GM23338 (cell line): ENCODE measurements around the gene RAP1GAP2. TPM values are rescaled to one million over a fixed set of nuclear protein-coding genes. Genes with fewer than 3 reads are reported as not detected.

ENCODE experiments used
- ATAC-seq: fragments of 200-7000 bp; cut with Tn5 transposase; 3 replicates; pipeline ENCODE4 v1.9.1; 2020
- DNase-seq: peaks from one replicate; pipeline ENCODE4 v3.0.0-alpha.2; 2015; ENCODE audit warnings: low spot score
- H2AFZ ChIP-seq: fragments of 200-600 bp; sonication (generic); 2 replicates; pipeline ENCODE4 v1.8.0; 2016; ENCODE audit warnings: antibody characterized with exemption, mild to moderate bottlenecking, moderate library complexity
- H3F3A ChIP-seq: fragments of 200-600 bp; sonication (generic); replicated peaks from 2 replicates; pipeline ENCODE4 v1.8.0; 2017; ENCODE audit warnings: antibody characterized with exemption, mixed run types, low read depth
- H3K27ac ChIP-seq: fragments of 200-600 bp; sonication (generic); 2 replicates; pipeline ENCODE4 v1.6.1; 2016; ENCODE audit warnings: low read depth
- H3K27me3 ChIP-seq: fragments of 200-600 bp; sonication (generic); 2 replicates; pipeline ENCODE4 v1.8.0; 2016; ENCODE audit warnings: mild to moderate bottlenecking, mixed run types, moderate library complexity; ENCODE audit not compliant: insufficient read depth
- H3K36me3 ChIP-seq: fragments of 200-600 bp; sonication (generic); 2 replicates; pipeline ENCODE4 v1.8.0; 2016; ENCODE audit warnings: mild to moderate bottlenecking; ENCODE audit not compliant: insufficient read depth
- H3K4me1 ChIP-seq: fragments of 200-600 bp; sonication (generic); 2 replicates; pipeline ENCODE4 v1.8.0; 2016; ENCODE audit warnings: mild to moderate bottlenecking, moderate library complexity; ENCODE audit not compliant: insufficient read depth
- H3K4me2 ChIP-seq: fragments of 200-600 bp; sonication (generic); 2 replicates; pipeline ENCODE4 v1.7.1; 2017; ENCODE audit warnings: mixed run types
- H3K4me3 ChIP-seq: fragments of 200-600 bp; sonication (generic); 2 replicates; pipeline ENCODE4 v1.6.1; 2016; ENCODE audit warnings: mixed run types
- H3K79me2 ChIP-seq: fragments of 200-600 bp; sonication (generic); replicated peaks from 2 replicates; pipeline ENCODE4 v1.8.0; 2017; ENCODE audit warnings: mild to moderate bottlenecking; ENCODE audit not compliant: insufficient read depth
- H3K9me2 ChIP-seq: fragments of 200-600 bp; sonication (generic); 2 replicates; pipeline ENCODE4 v1.8.0; 2017; ENCODE audit not compliant: insufficient read depth
- H4K20me1 ChIP-seq: fragments of 200-600 bp; sonication (generic); replicated peaks from 2 replicates; pipeline ENCODE4 v1.8.0; 2017; ENCODE audit warnings: mild to moderate bottlenecking; ENCODE audit not compliant: insufficient read depth
- H3K27ac Mint-ChIP-seq: 2 replicates; pipeline ENCODE4 v1.8.0; 2020; ENCODE audit warnings: inconsistent platforms, mild to moderate bottlenecking, moderate library complexity, mixed read lengths
- H3K27me3 Mint-ChIP-seq: 3 replicates; pipeline ENCODE4 v1.8.0; 2022; ENCODE audit warnings: low read depth, mild to moderate bottlenecking, moderate library complexity, mixed read lengths, inconsistent platforms; ENCODE audit not compliant: insufficient read depth, poor library complexity
- H3K36me3 Mint-ChIP-seq: 3 replicates; pipeline ENCODE4 v1.8.0; 2021; ENCODE audit warnings: low read depth, mild to moderate bottlenecking, inconsistent platforms, moderate library complexity, mixed read lengths
- H3K4me1 Mint-ChIP-seq: 3 replicates; pipeline ENCODE4 v1.8.0; 2020; ENCODE audit warnings: mild to moderate bottlenecking, inconsistent platforms, mixed read lengths
- H3K4me3 Mint-ChIP-seq: 3 replicates; pipeline ENCODE4 v1.8.0; 2021; ENCODE audit warnings: moderate library complexity, mild to moderate bottlenecking, inconsistent platforms, mixed read lengths
- H3K9me3 Mint-ChIP-seq: 3 replicates; pipeline ENCODE4 v1.8.0; 2020; ENCODE audit warnings: moderate library complexity, mild to moderate bottlenecking, inconsistent platforms, mixed read lengths
- CREB1 ChIP-seq: fragments of 250-450 bp; sonication (Bioruptor Pico); IDR thresholded peaks from 2 replicates; pipeline ENCODE4 v1.5.0; 2020; ENCODE audit warnings: low read depth, mild to moderate bottlenecking, moderate library complexity
- EZH2 ChIP-seq: fragments of 200-600 bp; sonication (generic); IDR thresholded peaks from one replicate; pipeline ENCODE4 v1.8.0; 2017; ENCODE audit warnings: antibody characterized with exemption, mild to moderate bottlenecking, low read depth; ENCODE audit not compliant: unreplicated experiment
- EZH2phosphoT487 ChIP-seq: fragments of 200-600 bp; sonication (generic); IDR thresholded peaks from one replicate; pipeline ENCODE4 v1.8.1; 2018; ENCODE audit warnings: antibody characterized with exemption; ENCODE audit not compliant: unreplicated experiment
- JUNB ChIP-seq: IDR thresholded peaks from one replicate; pipeline ENCODE4 v1.6.1; 2016; ENCODE audit warnings: antibody characterized with exemption; ENCODE audit not compliant: unreplicated experiment
- NANOG ChIP-seq: IDR thresholded peaks from 2 replicates; pipeline ENCODE4 v1.6.1; 2016; ENCODE audit warnings: antibody characterized with exemption, borderline replicate concordance
- POLR2AphosphoS5 ChIP-seq: IDR thresholded peaks from 2 replicates; pipeline ENCODE4 v1.6.1; 2016; ENCODE audit warnings: antibody characterized with exemption, low read depth
- STAT1 ChIP-seq: IDR thresholded peaks from one replicate; pipeline ENCODE4 v1.6.1; 2016; ENCODE audit warnings: antibody characterized with exemption; ENCODE audit not compliant: unreplicated experiment
- ZNF114 ChIP-seq: fragments of 250-450 bp; sonication (Bioruptor Pico); IDR thresholded peaks from 2 replicates; pipeline ENCODE4 v1.5.0; 2020; ENCODE audit warnings: mild to moderate bottlenecking, moderate library complexity
- ZNF462 ChIP-seq: fragments of 250-450 bp; sonication (Bioruptor Pico); IDR thresholded peaks from 2 replicates; pipeline ENCODE4 v1.5.0; 2020; ENCODE audit warnings: mild to moderate bottlenecking, moderate library complexity
- polyA plus RNA-seq: library from polyadenylated mRNA; unstranded; fragments of >200 nt; fragmentation: Nextera tagmentation; extraction: Ambion mirVana; gene quantifications from 2 replicates; pipeline ENCODE4 v1.2.1, GENCODE V29; 2016
- total RNA-seq: library from RNA; depleted of rRNA; stranded (reverse); fragments of >200 nt; shearing (Covaris generic); gene quantifications from 2 replicates; pipeline ENCODE4 v1.2.3, GENCODE V29; 2014
- TF ChIP-seq, protein P1 (sequence below), 2 experiments: fragments of 200-600 bp in 1 of 2; sonication (generic) in 1 of 2; conservative IDR thresholded peaks; 2 replicates each; pipeline versions ENCODE4 v1.5.1 to v1.6.1; 2016 to 2017; ENCODE audit warnings: antibody characterized with exemption in 2 of 2, low read depth in 2 of 2, mild to moderate bottlenecking in 2 of 2, moderate library complexity in 1 of 2
- TF ChIP-seq, protein P2 (sequence below): IDR thresholded peaks from one replicate; pipeline ENCODE4 v1.6.1; 2018; ENCODE audit warnings: antibody characterized with exemption; ENCODE audit not compliant: unreplicated experiment
- TF ChIP-seq, protein P3 (sequence below): IDR thresholded peaks from 2 replicates; pipeline ENCODE4 v1.6.1; 2016; ENCODE audit warnings: antibody characterized with exemption

Gene RAP1GAP2
- total and polyA plus RNA-seq, 2 experiments from 2014 or later = 17.8 to 46.1 TPM

- no peak overlapping the region for H2AFZ ChIP-seq
- no peak for TF ChIP-seq JUNB
- TF ChIP-seq NANOG = no peak
- no peak for TF ChIP-seq EZH2phosphoT487
- TF ChIP-seq ZNF462 (CRISPR knock-in tag) = no peak
- TF ChIP-seq EZH2 = no peak
- TF ChIP-seq, protein P1, sequence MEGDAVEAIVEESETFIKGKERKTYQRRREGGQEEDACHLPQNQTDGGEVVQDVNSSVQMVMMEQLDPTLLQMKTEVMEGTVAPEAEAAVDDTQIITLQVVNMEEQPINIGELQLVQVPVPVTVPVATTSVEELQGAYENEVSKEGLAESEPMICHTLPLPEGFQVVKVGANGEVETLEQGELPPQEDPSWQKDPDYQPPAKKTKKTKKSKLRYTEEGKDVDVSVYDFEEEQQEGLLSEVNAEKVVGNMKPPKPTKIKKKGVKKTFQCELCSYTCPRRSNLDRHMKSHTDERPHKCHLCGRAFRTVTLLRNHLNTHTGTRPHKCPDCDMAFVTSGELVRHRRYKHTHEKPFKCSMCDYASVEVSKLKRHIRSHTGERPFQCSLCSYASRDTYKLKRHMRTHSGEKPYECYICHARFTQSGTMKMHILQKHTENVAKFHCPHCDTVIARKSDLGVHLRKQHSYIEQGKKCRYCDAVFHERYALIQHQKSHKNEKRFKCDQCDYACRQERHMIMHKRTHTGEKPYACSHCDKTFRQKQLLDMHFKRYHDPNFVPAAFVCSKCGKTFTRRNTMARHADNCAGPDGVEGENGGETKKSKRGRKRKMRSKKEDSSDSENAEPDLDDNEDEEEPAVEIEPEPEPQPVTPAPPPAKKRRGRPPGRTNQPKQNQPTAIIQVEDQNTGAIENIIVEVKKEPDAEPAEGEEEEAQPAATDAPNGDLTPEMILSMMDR (conservative IDR thresholded peaks at IDR 0.05; ENCODE audit: low read depth in 2 of 2) = no peak
- TF ChIP-seq POLR2AphosphoS5 = no peak
- TF ChIP-seq CREB1 = no peak
- TF ChIP-seq ZNF114 = no peak
- TF ChIP-seq, protein P2, sequence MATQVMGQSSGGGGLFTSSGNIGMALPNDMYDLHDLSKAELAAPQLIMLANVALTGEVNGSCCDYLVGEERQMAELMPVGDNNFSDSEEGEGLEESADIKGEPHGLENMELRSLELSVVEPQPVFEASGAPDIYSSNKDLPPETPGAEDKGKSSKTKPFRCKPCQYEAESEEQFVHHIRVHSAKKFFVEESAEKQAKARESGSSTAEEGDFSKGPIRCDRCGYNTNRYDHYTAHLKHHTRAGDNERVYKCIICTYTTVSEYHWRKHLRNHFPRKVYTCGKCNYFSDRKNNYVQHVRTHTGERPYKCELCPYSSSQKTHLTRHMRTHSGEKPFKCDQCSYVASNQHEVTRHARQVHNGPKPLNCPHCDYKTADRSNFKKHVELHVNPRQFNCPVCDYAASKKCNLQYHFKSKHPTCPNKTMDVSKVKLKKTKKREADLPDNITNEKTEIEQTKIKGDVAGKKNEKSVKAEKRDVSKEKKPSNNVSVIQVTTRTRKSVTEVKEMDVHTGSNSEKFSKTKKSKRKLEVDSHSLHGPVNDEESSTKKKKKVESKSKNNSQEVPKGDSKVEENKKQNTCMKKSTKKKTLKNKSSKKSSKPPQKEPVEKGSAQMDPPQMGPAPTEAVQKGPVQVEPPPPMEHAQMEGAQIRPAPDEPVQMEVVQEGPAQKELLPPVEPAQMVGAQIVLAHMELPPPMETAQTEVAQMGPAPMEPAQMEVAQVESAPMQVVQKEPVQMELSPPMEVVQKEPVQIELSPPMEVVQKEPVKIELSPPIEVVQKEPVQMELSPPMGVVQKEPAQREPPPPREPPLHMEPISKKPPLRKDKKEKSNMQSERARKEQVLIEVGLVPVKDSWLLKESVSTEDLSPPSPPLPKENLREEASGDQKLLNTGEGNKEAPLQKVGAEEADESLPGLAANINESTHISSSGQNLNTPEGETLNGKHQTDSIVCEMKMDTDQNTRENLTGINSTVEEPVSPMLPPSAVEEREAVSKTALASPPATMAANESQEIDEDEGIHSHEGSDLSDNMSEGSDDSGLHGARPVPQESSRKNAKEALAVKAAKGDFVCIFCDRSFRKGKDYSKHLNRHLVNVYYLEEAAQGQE = no peak
- no peak for TF ChIP-seq STAT1
- TF ChIP-seq, protein P3, sequence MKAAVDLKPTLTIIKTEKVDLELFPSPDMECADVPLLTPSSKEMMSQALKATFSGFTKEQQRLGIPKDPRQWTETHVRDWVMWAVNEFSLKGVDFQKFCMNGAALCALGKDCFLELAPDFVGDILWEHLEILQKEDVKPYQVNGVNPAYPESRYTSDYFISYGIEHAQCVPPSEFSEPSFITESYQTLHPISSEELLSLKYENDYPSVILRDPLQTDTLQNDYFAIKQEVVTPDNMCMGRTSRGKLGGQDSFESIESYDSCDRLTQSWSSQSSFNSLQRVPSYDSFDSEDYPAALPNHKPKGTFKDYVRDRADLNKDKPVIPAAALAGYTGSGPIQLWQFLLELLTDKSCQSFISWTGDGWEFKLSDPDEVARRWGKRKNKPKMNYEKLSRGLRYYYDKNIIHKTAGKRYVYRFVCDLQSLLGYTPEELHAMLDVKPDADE = no peak
- no peaks in the 10 kb centered on the region for H3K36me3 Mint-ChIP-seq
- no peak overlapping the region for H3K4me3 Mint-ChIP-seq
- H3K79me2 ChIP-seq = peaks cover 73% of the 10 kb centered on the region
- no peak for ATAC-seq
- H3K27ac Mint-ChIP-seq = no peak overlapping the region
- no peaks in the 10 kb centered on the region for H3K27me3 ChIP-seq
- no peaks in the 10 kb centered on the region for H3K9me3 Mint-ChIP-seq
- no peaks in the 10 kb centered on the region for H3K36me3 ChIP-seq
- peaks cover 21% of the 10 kb centered on the region for H3F3A ChIP-seq
- H3K27ac ChIP-seq = 0 out of 2 replicates have a peak overlapping the region, but pooled peaks have one; percentile 22
- H3K4me2 ChIP-seq = no peak overlapping the region
- peaks cover 72% of the 10 kb centered on the region for H3K4me1 Mint-ChIP-seq
- no peak for DNase-seq
- H3K4me3 ChIP-seq = no peak overlapping the region
- peaks cover 56% of the 10 kb centered on the region for H3K4me1 ChIP-seq
- H3K27me3 Mint-ChIP-seq = peaks cover 14% of the 10 kb centered on the region
- no peaks in the 10 kb centered on the region for H3K9me2 ChIP-seq
- H4K20me1 ChIP-seq = peaks cover 17% of the 10 kb centered on the region
These were observed 73.4 kb downstream of the RAP1GAP2 start for GRCh38 chr17:2869604-2870003.
